Stimulated activated CD4-positive, alpha-beta T cell treated with anti-CD3 and anti-CD28 coated beads, TNF-alpha, amount 100 ng/mL, for 1 hour (primary cell): ENCODE measurements around the gene MYL4.
A peak's percentile ranks its signal among the peaks of the same experiment; 100 is the strongest.
"Not testable (repeated sequence)": the region's sequence is repeated elsewhere in the genome, so short reads cannot be mapped to it uniquely, and the experiment has no call there.

Source experiments
- DNase-seq, 3 donors: peaks; one replicate each; pipeline ENCODE4 v3.0.0-alpha.2; 2020; ENCODE audit warnings: low read depth in 3 of 3, low spot score in 1 of 3

The MYL4 gene

GRCh38 chr17:47239967-47240651, 31.0 kb downstream of the MYL4 start:
- DNase-seq: no peak

GRCh38 chr17:47240806-47241205, 31.7 kb downstream of the MYL4 start:
- DNase-seq: no peak

- DNase-seq: no peak
Measured at GRCh38 chr17:47242648-47243047, 33.5 kb downstream of the MYL4 start.

- no peak for DNase-seq
Measured at GRCh38 chr17:47243737-47244598, 34.8 kb downstream of the MYL4 start.

- no peak for DNase-seq
Measured at GRCh38 chr17:47244697-47245096, 35.5 kb downstream of the MYL4 start.

GRCh38 chr17:47246120-47246519, 37.0 kb downstream of the MYL4 start:
- no peak for DNase-seq

- DNase-seq: no peak
Measured at GRCh38 chr17:47250855-47251254, 41.7 kb downstream of the MYL4 start.

GRCh38 chr17:47251421-47251940, 42.3 kb downstream of the MYL4 start:
- DNase-seq: no peak

- DNase-seq: no peak
Measured at GRCh38 chr17:47252209-47252608, 43.1 kb downstream of the MYL4 start.

- DNase-seq: no peak
Measured at GRCh38 chr17:47252766-47253512, 43.8 kb downstream of the MYL4 start.

- DNase-seq: peak; percentile 19 to 38 (median 37)
Measured at GRCh38 chr17:47253541-47254402, 44.6 kb downstream of the MYL4 start, which contains the start of gene ITGB3. Gene ITGB3 (plus strand): TSS chr17:47253827. CDS start chr17:47253862, 35 bp downstream.

GRCh38 chr17:47254403-47254943, 45.3 kb downstream of the MYL4 start:
- no peak for DNase-seq

- DNase-seq: no peak
Measured at GRCh38 chr17:47257651-47258339, 48.6 kb downstream of the MYL4 start.

- DNase-seq: no peak
Measured at GRCh38 chr17:47262586-47262985, 53.4 kb downstream of the MYL4 start.

- DNase-seq: no peak
Measured at GRCh38 chr17:47264166-47264565, 55.0 kb downstream of the MYL4 start.

GRCh38 chr17:47265983-47266541, 56.9 kb downstream of the MYL4 start:
- DNase-seq: no peak

- DNase-seq: no peak
Measured at GRCh38 chr17:47266782-47267181, 57.6 kb downstream of the MYL4 start.

GRCh38 chr17:47267354-47267828, 58.2 kb downstream of the MYL4 start:
- DNase-seq: no peak

GRCh38 chr17:47268964-47269363, 59.8 kb downstream of the MYL4 start:
- not testable (repeated sequence) for DNase-seq
